HG03139 (cell line): ENCODE measurements around the gene TEX26.
A peak's percentile ranks its signal among the peaks of the same experiment; 100 is the strongest.

Experiments
- ATAC-seq: cut with Tn5 transposase; IDR thresholded peaks from one replicate; pipeline ENCODE4 v1.9.1; 2021; ENCODE audit not compliant: unreplicated experiment

Gene TEX26

GRCh38 chr13:30974350-30974749 lies 41.9 kb downstream of the TEX26 start:
- no peak for ATAC-seq

DNA sequence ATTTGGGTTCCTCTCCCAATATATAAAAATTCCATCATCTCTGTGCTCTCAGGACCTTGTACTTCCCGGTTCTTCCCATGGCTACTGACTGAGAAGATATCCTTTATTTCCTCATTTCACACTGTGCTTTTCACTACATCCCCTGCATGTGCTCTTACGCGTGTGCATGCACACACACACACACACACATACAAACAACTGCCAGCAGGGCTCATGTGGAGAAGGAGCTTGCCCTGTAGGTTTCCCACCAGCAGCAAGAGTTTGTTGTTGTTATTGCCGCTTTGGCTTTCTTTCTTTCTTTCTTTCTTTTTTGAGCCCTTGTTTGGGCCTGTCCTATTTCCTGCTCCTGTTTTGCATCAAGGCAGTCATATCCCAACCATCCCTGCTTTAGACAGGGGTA lies 43.6 kb downstream of the TEX26 start:
- no peak for ATAC-seq

- ATAC-seq = no peak
These were observed 46.8 kb downstream of the TEX26 start for GRCh38 chr13:30978981-30979956.

- no peak for ATAC-seq
These were observed 50.0 kb downstream of the TEX26 start for GRCh38 chr13:30982506-30982905.

DNA sequence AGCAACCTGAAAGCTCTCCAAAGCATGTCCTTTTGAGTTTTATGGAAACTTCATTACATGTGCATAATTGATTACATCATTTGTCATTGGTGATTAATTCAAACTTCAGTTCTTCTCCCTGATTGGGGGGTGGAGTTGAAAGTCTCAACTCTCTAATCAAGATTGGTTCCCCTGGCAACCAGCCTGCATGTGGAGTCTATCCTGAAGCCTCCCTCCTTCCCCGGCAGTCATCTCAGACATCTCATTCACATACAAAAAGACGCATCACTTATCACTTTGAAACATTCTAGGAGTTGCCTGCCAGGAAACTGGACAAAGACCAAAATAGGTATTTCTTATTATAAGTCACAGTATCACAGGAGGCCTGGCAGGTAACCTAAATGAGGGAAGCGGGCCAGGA lies 50.5 kb downstream of the TEX26 start:
- no peak for ATAC-seq

GRCh38 chr13:30983431-30983830 lies 51.0 kb downstream of the TEX26 start:
- ATAC-seq = no peak

- ATAC-seq = no peak
These were observed 52.2 kb downstream of the TEX26 start for GRCh38 chr13:30984620-30985019.

GRCh38 chr13:30985637-30986205 lies 53.3 kb downstream of the TEX26 start:
- no peak for ATAC-seq

DNA sequence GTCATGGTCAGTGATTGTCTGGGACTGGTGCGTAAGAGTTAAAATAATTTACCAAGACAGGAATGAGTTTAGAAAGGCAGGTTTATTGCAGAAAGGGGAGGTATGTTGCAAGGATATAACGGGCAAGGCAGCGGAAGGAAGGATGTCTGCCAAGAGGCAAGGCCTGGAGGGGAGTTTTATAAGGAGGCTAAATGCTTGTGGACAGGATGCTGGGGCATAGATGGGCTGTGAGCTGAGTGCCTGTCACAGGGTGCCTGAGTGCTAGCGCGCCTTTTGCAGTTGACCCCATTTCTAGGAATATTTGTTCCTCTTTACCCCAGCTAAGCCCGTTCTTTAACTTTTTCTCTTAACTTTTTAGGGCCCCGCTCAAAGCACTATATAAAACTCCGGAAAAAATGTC lies 58.7 kb downstream of the TEX26 start:
- ATAC-seq = no peak

- no peak for ATAC-seq
These were observed 59.5 kb downstream of the TEX26 start for GRCh38 chr13:30991922-30992321.

DNA sequence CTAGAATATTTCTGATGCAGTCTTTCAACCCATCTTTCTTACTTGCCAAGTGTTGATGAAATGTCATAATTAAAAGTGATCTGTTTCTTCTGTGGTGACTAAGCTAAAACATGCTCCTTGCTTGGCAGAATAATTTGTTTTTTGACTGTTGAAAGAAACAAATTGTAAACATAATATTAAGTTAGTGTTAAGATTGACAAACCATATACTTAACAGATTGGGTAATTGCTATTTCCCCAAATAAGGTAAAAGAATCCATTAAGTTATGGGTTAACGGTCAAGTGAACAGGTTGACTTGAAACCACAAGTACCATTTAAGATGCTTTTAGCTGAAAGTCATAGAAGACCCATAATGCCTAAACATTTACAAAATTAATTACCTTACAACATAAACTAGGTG lies 62.9 kb downstream of the TEX26 start:
- ATAC-seq = no peak

- no peak for ATAC-seq
These were observed 65.2 kb downstream of the TEX26 start for GRCh38 chr13:30997697-30998096.

- ATAC-seq = no peak
These were observed 66.0 kb downstream of the TEX26 start for GRCh38 chr13:30998136-30999088.

GRCh38 chr13:31000889-31001288 lies 68.4 kb downstream of the TEX26 start:
- ATAC-seq = no peak

GRCh38 chr13:31001647-31002046 lies 69.2 kb downstream of the TEX26 start:
- no peak for ATAC-seq

DNA sequence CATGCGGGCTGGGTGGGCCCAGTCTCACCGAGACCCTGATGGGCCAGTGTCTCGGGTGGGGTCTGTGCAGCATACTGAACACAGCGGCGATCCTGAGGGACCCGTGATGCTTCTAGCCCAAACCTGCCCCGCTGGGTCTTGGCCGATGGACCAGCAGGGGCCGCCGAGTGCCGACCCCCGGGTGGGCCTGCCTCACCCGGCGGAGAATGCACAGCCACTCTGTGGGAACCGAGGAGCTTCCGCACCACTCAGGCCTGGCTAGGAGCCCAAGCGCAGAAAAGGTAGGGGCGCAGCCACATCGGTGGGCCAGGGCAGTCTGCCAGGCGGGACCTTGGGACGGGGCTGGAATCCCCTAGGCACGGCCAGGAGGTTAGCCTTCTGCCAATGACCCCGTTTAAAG lies 72.6 kb downstream of the TEX26 start:
- ATAC-seq = no peak

DNA sequence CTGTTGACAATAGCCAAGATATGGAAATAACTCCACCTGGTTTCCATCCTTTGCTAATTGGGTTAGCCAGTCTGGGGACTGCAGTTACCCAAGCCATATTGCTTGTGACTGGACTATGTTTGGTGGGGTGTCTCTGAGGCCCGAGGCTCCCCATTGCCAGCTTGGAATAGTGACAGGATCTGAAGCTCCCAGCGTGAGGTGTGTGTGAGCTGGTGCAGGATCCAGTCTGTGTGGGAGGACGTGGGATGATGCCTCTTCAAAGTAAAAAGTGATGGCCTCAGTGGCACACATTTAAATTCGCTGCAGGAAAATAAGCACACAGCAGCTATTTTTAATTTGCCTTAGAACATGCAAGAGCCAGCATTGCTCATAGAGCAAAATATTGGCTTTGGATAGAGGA lies 75.0 kb downstream of the TEX26 start:
- ATAC-seq = no peak

- ATAC-seq = no peak
These were observed 76.1 kb downstream of the TEX26 start for GRCh38 chr13:31008400-31009115.

DNA sequence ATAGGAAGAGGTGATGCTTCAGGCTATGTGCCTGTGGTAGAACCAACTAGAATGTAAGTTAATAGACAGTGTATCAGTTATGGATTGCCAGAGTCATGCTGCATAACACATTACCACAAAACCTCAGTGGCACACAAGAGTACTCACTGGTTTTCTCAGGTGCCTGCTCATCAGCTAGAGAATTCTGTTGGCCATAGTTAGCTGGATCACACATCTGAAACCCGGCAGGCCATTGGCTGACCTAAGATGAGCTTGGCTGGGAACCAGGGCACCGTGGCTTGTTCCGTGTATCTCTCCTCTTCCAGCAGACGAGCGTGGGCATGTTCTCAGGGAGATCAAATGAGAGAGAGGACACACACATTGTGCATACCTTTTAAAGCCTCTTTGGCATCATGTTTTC lies 76.7 kb downstream of the TEX26 start:
- peak; percentile 53 for ATAC-seq

DNA sequence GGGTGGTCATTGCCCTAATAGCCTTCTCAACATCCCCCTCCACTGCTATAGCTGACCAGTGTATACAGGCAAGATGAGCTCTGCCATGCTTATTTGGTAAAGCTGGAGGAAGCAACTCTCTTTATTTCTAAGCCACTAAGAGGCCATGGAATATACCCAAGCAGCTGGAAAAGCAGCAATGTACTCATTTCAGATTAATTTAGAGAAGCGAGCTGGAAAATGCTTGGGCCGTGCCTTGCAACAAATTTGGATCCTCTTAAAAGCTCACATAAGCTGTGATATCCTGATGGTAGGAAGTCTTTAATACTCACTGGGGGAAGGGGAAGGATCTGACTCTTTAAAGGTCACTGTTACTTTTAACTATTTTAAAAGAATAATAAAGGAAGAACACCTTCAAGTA lies 77.8 kb downstream of the TEX26 start:
- ATAC-seq = no peak
